T-helper 2 cell treated with Interferon-gamma antibody and Interleukin-4, amounts not matched to agents 100 ng/mL and 5 ng/mL, for 36 hours (primary cell): ENCODE measurements around the gene NDUFS7. TPM values are rescaled to one million over a fixed set of nuclear protein-coding genes. Genes with fewer than 3 reads are reported as not detected.

Experiments
- intact Hi-C: fragments of 100-400 bp; cut with micrococcal nuclease; formaldehyde crosslinking; loops from one replicate; pipeline ENCODE4 v1.15.1; 2023
- total RNA-seq: library from RNA; stranded (reverse); gene quantifications from 2 replicates; pipeline ENCODE4 v1.2.3, GENCODE V29; 2022

Gene NDUFS7
- total RNA-seq, 1 donor from 2014 or later = 97.5 TPM

DNA sequence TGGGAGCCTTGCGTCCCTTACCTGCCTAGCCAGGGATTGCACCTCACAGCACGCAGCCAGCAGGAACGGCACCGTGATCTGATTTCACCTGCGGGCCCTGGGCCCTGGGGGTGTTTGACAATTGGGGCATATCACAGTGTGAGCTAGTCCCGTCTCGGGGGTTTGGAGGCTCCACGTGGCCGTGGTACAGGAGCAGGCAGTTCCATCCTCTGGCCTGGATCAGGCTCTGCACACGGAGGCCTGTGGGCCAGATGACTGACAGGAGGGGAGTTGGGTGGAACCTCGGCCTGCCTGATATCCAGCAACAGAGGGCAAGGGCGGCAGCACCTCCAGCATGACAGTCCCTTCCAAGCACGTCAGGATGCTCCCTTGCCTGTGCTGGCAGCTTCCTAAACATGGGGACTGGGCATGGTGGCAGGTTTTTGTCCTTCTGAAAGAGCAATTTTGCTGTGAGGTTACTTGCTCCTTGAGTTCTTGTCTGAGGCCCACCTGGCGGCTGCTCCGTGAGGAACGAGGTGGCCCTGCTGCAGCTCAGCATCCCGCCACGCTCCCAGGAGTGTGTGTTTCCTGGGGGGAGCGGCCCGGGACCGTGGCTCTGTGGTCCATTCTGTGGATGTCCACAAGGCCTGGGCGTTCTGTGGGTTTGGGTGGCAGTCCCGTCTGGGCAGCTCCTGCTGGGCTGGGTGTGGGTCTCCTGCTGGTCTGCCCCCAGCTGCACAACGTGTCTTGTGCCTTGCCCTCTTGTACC is 48.2 kb downstream of the NDUFS7 start:
- intact Hi-C loops = no loop called here

DNA sequence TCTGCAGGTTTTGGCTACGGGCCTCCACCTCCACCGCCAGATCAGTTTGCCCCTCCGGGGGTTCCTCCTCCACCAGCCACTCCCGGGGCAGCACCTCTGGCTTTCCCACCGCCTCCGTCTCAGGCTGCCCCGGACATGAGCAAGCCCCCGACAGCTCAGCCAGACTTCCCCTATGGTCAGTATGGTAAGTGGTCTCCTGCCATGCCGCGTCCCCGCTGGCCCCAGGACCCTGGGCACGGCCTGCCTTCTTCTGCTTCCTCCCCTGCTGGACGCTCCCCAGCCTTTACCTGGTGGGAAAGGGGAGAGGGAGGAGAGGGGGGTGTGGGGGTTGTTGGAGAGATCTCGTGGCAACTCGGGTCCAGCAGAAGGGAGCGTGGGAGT is 48.8 kb downstream of the NDUFS7 start:
- intact Hi-C loops = no loop called here

DNA sequence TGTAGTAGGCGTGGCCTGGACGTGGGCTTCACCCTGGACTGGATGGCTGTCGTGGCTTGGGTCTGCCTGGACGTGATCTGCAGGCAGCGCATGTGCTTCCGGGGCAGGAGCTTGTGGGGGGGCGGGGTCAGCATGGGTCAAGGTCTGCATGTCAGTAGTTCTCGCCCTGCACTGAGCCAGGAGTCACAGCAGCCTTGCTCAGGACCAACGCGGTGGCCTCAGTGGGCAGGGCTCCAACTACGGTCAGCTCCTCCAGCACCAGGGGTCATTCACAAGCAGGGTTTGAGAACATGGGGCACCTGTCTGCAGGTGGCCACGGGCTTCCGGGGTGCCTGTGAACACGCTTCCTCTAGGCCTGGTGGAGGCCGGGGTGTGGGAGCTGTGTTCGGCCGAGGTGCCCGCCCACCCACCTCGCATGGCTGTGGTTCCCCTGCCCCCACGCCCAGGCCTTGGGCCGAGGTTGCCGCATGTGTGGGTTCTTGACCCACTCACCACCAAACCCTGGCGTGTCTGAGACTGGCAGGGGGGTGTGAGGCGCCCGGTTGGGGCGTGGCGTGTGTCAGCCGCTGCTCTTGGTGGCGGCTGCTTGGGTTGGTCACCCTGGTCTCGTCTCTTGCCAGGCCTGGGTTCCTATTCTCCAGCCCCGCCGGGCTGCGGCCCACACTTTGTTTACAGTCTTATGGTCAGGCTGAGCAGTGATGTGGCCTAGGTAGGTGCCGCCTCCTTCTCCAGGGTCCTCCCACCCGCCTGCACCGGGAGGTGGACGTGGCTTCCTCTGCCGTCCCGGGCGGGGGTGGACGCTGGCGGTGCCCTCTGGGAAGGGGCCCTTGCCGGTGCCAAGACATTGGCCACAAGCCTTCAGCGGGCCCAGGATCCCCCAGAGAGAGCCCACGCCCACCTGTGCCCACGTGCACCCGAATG is 49.7 kb downstream of the NDUFS7 start:
- intact Hi-C loops = no loop called here

DNA sequence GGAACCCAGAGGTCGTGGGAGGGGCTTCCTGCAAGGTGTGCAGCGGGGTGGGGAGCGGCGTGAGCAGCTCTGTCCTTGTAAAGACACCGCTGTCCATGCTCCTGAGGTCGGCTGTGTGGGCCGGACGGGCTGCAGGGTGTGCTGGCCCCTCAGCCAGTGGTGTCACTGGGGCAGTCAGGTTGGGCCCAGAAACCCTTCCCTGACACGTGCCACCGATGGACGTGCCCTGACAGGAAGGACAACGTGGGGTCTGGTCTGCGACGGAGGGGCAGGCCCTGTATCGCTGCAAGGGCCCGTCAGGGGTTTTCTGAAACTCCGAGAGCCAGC is 50.3 kb downstream of the NDUFS7 start:
- intact Hi-C loops = no loop called here

DNA sequence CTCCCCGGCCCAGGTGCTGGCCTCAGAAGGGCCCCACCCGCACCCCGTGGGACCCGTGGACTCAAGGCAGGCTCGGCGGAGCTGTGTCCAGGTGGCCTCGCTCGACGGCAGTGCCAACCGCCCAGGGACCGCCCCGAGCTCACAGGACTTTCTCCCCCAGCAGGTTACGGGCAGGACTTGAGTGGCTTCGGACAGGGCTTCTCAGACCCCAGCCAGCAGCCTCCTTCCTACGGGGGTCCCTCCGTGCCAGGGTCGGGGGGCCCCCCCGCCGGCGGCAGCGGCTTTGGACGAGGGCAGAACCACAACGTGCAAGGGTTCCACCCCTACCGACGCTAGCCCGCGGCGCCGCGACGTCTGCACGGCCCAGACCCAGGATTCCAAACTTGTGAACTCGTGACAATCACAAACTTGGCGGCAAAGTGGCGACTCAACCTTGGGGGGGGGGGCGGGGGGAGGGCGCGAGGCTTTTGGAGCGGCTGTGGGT is 50.9 kb downstream of the NDUFS7 start:
- intact Hi-C loops = no loop called here

DNA sequence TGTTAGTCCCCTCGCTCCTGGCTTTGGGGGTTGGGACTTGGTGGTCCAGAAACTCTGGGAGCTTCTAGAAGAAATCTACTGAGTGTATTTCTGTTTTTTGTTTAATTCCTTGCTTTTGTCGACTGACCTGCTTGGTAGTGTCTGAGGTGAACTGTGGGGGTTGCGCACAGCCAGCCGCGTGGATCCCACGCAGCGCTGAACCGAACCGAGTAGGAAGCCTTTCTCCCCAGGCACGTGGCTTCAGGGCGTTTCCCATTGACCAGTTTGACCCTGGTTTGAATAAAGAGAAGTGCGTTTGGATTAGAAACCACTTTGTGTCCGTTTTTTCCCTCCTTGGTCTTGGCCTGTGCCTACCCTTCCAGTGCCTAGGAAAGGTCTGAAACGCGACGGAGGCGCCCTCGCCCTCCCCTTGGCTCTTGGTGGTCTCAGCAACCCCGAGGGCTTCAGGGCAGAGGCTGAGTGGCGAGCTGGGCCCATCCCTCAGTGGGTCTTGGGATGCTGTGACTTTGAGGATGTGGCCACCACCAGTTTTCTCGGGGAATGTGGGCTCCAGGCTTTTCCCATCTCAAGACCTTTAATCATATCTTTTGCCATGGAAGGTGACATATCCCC is 51.8 kb downstream of the NDUFS7 start:
- intact Hi-C loops = no loop called here

DNA sequence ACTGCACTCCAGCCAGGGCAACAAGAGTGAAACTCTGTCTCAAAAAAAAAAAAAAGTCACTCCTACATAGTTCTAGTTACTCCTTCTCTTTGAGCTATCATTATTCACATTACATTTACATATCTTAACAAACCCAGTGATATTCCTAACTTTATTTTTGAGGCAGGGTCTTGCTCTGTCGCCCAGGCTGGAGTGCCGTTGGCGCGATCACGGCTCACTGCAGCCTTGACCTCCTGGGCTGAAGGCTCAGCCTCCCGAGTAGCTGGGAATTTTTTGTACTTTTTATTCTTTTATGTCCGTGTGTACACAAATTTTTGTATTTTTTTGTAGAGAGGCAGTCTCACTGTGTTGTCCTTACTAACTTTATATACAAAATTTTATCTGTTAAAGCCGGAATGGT is 53.9 kb downstream of the NDUFS7 start:
- intact Hi-C loops = loop anchor here (2.0 kb wide), 5 partner anchors 31 to 159 kb away; partner anchors contain the start of genes ADAMTSL5, DAZAP1 and NDUFS7

DNA sequence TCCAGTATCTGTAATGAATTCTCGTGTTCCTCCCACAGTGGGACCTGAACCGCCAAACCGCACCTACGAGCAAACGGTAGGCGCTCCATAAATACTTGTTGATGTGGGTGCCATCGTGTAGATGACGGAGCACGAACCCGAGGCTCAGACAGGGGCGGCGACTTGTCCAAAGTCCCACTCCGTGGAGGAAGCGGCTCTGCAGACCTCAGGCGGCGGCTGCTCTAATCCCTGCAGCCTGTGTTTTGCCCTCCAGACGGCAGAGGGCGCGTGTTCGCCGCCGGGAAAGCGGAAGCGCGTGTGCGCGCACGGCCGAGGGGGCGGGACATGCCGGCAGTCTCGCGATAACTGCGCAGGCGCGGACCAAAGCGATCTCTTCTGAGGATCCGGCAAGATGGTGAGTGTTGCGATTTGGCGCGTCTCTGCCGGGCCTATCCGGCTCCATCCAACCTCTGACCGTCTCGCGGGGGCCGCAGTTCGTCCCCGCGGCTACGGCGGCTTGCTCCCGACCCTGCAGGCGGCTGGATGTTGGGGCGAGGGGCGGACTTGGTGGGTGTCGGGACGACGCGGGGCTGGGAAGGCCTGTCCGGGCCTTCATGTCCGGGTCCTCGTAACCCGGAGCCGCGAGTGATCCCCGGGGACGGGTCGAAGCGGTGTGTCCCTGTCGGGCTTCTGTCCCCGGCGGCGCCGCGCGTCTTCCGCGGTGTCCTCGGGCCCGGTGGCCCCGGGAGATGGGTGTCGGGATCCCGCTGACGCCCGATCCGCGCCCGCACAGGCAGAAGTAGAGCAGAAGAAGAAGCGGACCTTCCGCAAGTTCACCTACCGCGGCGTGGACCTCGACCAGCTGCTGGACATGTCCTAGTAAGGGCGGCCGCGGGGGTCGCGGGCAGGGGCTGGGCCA is 54.6 kb downstream of the NDUFS7 start, which contains the start of gene RPS15:
RPS15 (plus strand) TSS at position 362 of the 898 bp plus-strand sequence; CDS start at position 392, 30 bp downstream.
- intact Hi-C loops = loop anchor here (2.0 kb wide), 5 partner anchors 31 to 159 kb away; partner anchors contain the start of genes ADAMTSL5, DAZAP1 and NDUFS7

DNA sequence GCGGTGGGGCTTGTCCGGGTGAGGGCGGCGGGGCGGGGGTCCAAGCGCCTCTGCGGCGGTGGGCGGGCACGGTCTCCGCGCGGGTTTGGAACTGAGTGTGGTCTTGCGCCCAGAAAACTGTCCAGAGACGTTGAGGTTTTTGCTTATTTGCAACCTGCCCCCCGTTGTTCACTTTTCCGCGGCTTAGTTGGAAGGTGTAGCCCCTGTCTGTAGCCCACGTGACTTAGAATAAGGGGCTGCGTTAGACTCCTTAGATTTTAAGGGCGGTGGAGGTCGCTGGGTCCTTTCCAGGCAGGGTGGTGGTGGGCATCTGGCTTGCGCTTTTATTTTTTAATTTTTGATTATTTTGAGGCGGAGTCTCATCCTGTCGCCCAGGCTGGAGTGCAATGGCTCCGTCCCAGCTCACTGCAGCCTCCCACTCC is 55.2 kb downstream of the NDUFS7 start:
- intact Hi-C loops = loop anchor here (2.0 kb wide), 5 partner anchors 32 to 160 kb away; partner anchors contain the start of genes ADAMTSL5, DAZAP1 and NDUFS7

DNA sequence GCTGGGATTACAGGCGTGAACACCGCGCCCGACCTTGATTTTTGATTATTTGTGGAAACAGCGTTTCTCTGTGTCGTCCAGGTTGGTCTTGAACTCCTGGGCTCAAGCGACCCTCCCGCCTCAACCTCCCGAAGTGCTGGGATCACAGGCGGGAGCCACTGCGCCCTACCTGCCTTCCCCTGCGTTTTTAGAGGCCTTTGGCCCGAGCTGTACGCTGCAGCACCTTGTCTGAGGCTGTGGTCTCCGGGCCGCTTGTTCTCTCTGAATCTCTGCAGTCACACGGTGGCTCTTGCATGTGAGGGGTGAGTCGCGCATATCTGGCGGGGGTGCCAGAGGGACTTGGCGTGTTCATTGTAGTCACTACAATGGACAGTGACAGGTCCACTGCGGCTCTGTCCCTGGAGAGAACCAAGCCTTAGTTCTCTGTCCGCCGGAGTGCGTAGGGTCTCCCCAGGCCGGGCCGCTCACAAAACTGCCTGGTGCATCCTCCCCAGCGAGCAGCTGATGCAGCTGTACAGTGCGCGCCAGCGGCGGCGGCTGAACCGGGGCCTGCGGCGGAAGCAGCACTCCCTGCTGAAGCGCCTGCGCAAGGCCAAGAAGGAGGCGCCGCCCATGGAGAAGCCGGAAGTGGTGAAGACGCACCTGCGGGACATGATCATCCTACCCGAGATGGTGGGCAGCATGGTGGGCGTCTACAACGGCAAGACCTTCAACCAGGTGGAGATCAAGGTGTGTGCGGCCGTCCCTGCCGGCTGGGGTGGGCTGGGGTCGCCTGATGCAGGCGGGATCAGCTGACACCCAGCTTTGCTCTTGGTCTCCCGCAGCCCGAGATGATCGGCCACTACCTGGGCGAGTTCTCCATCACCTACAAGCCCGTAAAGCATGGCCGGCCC is 56.1 kb downstream of the NDUFS7 start:
- intact Hi-C loops = loop anchor here (2.0 kb wide), 5 partner anchors 31 to 161 kb away; partner anchors contain the start of genes ADAMTSL5, DAZAP1 and NDUFS7

DNA sequence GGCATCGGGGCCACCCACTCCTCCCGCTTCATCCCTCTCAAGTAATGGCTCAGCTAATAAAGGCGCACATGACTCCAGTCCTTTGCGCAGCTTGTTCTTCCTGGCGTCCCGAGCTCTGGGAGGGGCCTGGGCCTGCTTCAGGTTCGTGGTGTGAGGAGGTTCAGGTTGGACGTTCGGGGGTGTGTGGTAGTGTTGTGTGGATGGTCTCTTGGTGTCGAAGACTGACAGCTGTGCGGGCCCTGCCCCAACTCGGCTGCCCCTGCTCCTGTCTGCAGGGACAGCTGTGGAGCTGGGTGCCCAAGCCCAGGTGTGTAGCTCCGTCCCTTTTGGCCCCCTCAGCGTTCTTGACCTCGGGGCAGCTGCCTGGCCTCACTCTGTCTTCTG is 56.7 kb downstream of the NDUFS7 start:
- intact Hi-C loops = no loop called here

DNA sequence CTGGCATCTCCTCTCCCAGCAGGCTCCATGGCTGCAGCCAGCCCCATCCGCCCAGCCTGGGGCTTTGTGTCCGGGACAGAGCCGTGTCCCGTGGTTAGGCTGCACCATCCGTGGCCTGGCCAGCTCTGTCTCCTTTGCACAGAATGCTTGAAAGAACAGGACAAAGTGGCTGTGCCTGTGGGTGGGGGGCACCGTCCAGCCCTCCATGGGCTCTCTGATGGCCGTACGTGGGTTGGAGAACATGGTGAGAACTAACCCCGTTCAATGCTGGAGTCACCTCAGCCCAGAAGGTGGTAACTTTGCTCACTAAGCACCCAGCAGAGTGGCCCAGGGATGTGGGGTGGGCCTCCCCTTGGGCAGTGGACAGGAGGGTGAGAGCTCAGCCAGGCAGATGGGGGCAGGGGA is 57.3 kb downstream of the NDUFS7 start:
- intact Hi-C loops = no loop called here

DNA sequence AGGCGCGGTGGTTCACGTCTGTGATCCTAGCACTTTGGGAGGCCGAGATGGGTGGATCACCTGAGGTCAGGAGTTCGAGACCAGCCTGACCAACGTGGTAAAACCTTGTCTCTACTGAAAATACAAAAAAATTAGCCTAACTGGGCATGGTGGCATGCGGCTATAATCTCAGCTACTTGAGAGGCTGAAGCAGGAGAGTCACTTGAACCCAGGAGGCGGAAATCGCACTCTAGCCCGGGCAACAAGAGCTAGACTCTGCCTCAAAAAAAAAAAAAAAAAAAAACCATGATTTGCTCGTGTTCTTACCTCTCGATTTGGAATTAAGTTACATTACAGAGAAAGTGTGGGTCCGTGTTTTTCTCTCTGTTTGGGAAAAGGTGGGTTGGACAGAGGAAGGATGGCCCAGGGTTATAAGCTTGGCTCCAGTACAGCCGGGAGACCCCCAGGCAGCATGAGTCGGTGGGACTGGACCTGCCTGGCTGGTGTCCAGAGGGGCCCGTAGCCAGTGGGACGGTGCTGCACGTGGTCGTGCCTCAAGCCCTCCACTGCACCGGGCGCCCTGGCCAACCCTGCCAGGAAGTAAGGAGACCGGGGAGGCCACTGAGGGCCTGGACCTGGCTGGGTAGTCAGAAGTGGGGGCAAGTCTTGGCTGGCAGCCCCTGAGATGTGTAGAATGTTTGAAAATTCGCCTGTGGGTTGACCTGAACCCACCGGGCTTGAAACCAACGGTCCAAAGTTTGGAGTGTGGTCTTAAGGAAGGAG is 58.2 kb downstream of the NDUFS7 start:
- intact Hi-C loops = no loop called here

Other genes with a start within 250 kb of the NDUFS7 start
- 63.2 and 67.2 TPM in 2 replicates for gene SBNO2, start 209.6 kb upstream of the NDUFS7 start, total RNA-seq
- 61.2 and 61.8 TPM in 2 replicates for gene STK11, start 178.1 kb upstream of the NDUFS7 start, total RNA-seq
- gene CBARP, start 145.9 kb upstream of the NDUFS7 start, total RNA-seq = 0.16 and 0.32 TPM in 2 replicates
- 181 and 213 TPM in 2 replicates for gene ATP5F1D, start 142.2 kb upstream of the NDUFS7 start, total RNA-seq
- 64.2 and 66.0 TPM in 2 replicates for gene MIDN, start 135.3 kb upstream of the NDUFS7 start, total RNA-seq
- gene CIRBP, start 114.6 kb upstream of the NDUFS7 start, total RNA-seq = 195 and 200 TPM in 2 replicates
- gene FAM174C, start 108.4 kb upstream of the NDUFS7 start, total RNA-seq = 57.5 and 57.8 TPM in 2 replicates
- not detected in 2 replicates for gene EFNA2, start 98.0 kb upstream of the NDUFS7 start, total RNA-seq
- 30.9 TPM in 2 replicates for gene GAMT, start 17.6 kb downstream of the NDUFS7 start, total RNA-seq
- gene DAZAP1, start 23.7 kb downstream of the NDUFS7 start, total RNA-seq = 239 and 250 TPM in 2 replicates
- gene RPS15, start 54.5 kb downstream of the NDUFS7 start, total RNA-seq = 1,282 and 1,301 TPM in 2 replicates
- 0.05 TPM in 2 replicates for gene APC2, start 66.2 kb downstream of the NDUFS7 start, total RNA-seq
- 42.3 and 43.3 TPM in 2 replicates for gene C19orf25, start 95.3 kb downstream of the NDUFS7 start, total RNA-seq
- gene PCSK4, start 106.4 kb downstream of the NDUFS7 start, total RNA-seq = 1.3 and 2.2 TPM in 2 replicates
- gene REEP6, start 107.3 kb downstream of the NDUFS7 start, total RNA-seq = 1.3 and 1.7 TPM in 2 replicates
- 5.0 and 5.4 TPM in 2 replicates for gene ADAMTSL5, start 129.1 kb downstream of the NDUFS7 start, total RNA-seq
- 0.07 TPM in 1 of 2 replicates, not detected in the other for gene PLK5, start 140.2 kb downstream of the NDUFS7 start, total RNA-seq
- 12.0 and 12.1 TPM in 2 replicates for gene MEX3D, start 184.4 kb downstream of the NDUFS7 start, total RNA-seq
- gene MBD3, start 209.0 kb downstream of the NDUFS7 start, total RNA-seq = 107 and 110 TPM in 2 replicates
- gene UQCR11, start 221.6 kb downstream of the NDUFS7 start, total RNA-seq = 159 and 161 TPM in 2 replicates